OCI-LY3 (cell line): Measurements from ENCODE around the gene SERINC2.

ENCODE experiments used
- CTCF ChIP-seq: fragments of 200-600, 300-600 bp; sonication (generic); IDR thresholded peaks from 2 replicates; pipeline ENCODE4 v1.5.1; 2014; ENCODE audit warnings: antibody characterized with exemption, low read length, low read depth
- EZH2phosphoT487 ChIP-seq: fragments of 200-600 bp; shearing (Covaris generic); IDR thresholded peaks from 2 replicates; pipeline ENCODE4 v1.6.1; 2018; ENCODE audit warnings: antibody characterized with exemption, mixed run types, low read depth

- TF ChIP-seq CTCF (no peak), EZH2phosphoT487 (no peak)
Observed at GRCh38 chr1:31387612-31388011, 25.4 kb upstream of the SERINC2 start.
